ENCODE measurements around the gene DRD3. TPM values are rescaled to one million over a fixed set of nuclear protein-coding genes. Genes with fewer than 3 reads are reported as not detected.

DRD3 gene
- total RNA-seq, 1 experiment from 2014 or later, result not detected

DNA sequence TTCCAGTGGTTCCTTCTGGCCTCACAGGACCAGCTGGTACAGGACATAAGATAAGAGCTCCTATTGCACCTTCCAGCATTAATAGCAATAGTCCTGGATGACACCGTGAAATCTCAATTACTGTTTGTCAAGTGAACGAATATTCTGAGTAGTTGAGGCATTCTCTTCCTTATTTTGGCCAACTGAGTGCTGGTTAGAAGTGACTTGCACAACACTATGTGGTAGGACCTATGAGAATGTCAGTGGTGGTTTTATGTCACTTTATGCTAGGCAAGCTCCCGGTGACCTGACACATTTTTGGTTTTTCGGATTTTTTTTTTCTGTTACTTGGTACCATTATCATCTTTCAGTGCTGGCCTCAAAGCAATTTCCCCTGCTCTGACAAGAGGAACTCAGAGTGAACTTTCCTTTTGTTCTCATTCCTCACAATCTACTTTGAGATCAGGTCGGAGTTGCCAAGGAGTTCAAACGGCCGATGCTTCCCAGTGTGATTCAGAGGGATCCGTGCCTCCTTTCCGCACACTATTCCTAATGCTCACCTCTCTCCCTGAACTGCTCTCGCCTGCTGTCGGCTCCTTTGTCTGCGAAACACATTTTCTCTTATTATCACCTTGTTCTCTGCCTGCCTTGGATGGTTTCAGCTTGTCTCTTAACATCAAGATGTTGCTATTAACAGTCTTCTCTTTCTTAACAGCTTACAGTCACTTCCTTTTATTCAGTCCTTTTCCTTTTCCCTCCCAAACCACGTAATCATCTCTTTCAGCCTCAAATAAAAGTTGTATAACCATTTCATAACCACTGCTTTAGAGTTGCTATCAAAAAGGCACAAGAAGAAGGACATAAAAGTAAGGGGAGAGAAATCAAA lies 86.5 kb downstream of the DRD3 start:
- Histone ChIP-seq H3K9me3 (ENCODE audit: control insufficient read depth, low read depth, low read length) (no peaks in the 10 kb centered on the region), H2AK5ac (ENCODE audit: insufficient read length, low read length) (no peak overlapping the region), H3K79me2 (ENCODE audit: insufficient read depth, low read length) (no peaks in the 10 kb centered on the region), H3K4me1 (ENCODE audit: insufficient read depth, low read length) (no peaks in the 10 kb centered on the region), H4K20me1 (ENCODE audit: control insufficient read depth, insufficient read depth, insufficient read length) (no peaks in the 10 kb centered on the region), H2BK20ac (ENCODE audit: low read depth, low read length, poor library complexity, severe bottlenecking) (no peak overlapping the region), H3K18ac (ENCODE audit: insufficient read length, low read depth, low read length) (no peak overlapping the region), H3K79me1 (ENCODE audit: insufficient read depth, low read depth, low read length, poor library complexity, severe bottlenecking) (no peaks in the 10 kb centered on the region), H3K56ac (ENCODE audit: insufficient read length, low read depth, low read length) (no peak overlapping the region), H4K8ac (replicated peaks; ENCODE audit: insufficient read length, low read depth, low read length) (no peak overlapping the region), H2BK12ac (ENCODE audit: insufficient read length, low read depth, low read length) (no peak overlapping the region), H2BK15ac (ENCODE audit: low read depth, low read length) (no peak overlapping the region), H3K4me2 (ENCODE audit: insufficient read depth, insufficient read length, low read length) (no peak overlapping the region), H3T11ph (ENCODE audit: low read length) (no peak overlapping the region), H2BK5ac (ENCODE audit: insufficient read length, low read length) (no peak overlapping the region), H3K27me3 (ENCODE audit: insufficient read depth, low read length) (no peaks in the 10 kb centered on the region), H3K14ac (ENCODE audit: insufficient read depth, low read length) (no peak overlapping the region), H2BK120ac (ENCODE audit: low read depth, low read length, poor library complexity, severe bottlenecking) (no peak overlapping the region), H3K4ac (ENCODE audit: low read depth, low read length) (no peak overlapping the region), H2AFZ (ENCODE audit: low read length) (no peak overlapping the region), H3K27ac (ENCODE audit: insufficient read length, low read depth, low read length) (no peak overlapping the region), H4K91ac (ENCODE audit: insufficient read length, low read depth, low read length) (no peak overlapping the region), H3K23me2 (ENCODE audit: insufficient read length, low read depth, low read length, poor library complexity, severe bottlenecking) (no peaks in the 10 kb centered on the region), H3K9ac (ENCODE audit: extremely low read depth, insufficient read length, low read length) (no peak overlapping the region), H4K5ac (ENCODE audit: insufficient read length, low read depth, low read length) (no peak overlapping the region), H3K23ac (ENCODE audit: insufficient read length, low read depth, low read length) (no peak overlapping the region)
- DNase-seq, result no peak
- no peak overlapping the region for H3K27ac Mint-ChIP-seq
- WGBS (ENCODE audit: extremely low coverage, insufficient read length, low lambda C conversion rate), result 100% methylated on average over 1 of the region's 13 CpGs
- peaks cover 6 to 10% of the 10 kb centered on the region in 2 experiments for H3K4me1 Mint-ChIP-seq
- no peak for TF ChIP-seq CTCF (conservative IDR thresholded peaks at IDR 0.05)
- H3K36me3 Mint-ChIP-seq (ENCODE audit: insufficient read depth in 1 of 3, low read depth in 3 of 3), result peaks cover 6 to 7% (median 7%) of the 10 kb centered on the region in 3 experiments; a peak in 6 of 7 replicates
- H3K27me3 Mint-ChIP-seq (ENCODE audit: low read depth), result no peaks in the 10 kb centered on the region
- no peak overlapping the region for H3K4me3 Mint-ChIP-seq
- peaks cover 0 to 2% of the 10 kb centered on the region in 2 experiments; a peak in 2 of 5 replicates for H3K9me3 Mint-ChIP-seq

All from H9 (cell line).